GM18508 (cell line): ENCODE data around the gene LPCAT3.
A peak's percentile ranks its signal among the peaks of the same experiment; 100 is the strongest.

Experiments used
- ATAC-seq: cut with Tn5 transposase; IDR thresholded peaks from one replicate; pipeline ENCODE4 v1.9.1; 2021; ENCODE audit warnings: moderate number of reproducible peaks; ENCODE audit not compliant: insufficient read depth, unreplicated experiment

LPCAT3 gene

GRCh38 chr12:6943389-6943721 is 74.9 kb downstream of the LPCAT3 start:
- peak; percentile 17 for ATAC-seq

GRCh38 chr12:6942331-6942665 is 76.0 kb downstream of the LPCAT3 start:
- ATAC-seq = no peak

GRCh38 chr12:6941782-6942181 is 76.5 kb downstream of the LPCAT3 start:
- ATAC-seq = no peak

DNA sequence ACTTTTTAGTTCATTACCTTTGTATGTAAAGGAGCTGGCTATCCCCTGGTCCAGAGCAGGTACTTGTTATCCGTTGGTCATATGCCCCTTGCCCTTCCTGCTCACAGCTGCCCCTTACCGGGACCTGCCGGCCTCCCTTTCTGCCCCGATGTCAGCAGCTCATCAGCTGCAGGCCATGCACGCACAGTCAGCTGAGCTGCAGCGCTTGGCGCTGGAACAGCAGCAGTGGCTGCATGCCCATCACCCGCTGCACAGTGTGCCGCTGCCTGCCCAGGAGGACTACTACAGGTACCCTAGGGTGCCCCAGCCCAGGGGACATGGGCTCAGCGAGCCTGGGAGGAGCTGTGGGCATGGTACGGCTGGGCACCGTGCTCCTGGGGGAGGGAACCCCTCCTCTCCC is 77.0 kb downstream of the LPCAT3 start:
- ATAC-seq = no peak

DNA sequence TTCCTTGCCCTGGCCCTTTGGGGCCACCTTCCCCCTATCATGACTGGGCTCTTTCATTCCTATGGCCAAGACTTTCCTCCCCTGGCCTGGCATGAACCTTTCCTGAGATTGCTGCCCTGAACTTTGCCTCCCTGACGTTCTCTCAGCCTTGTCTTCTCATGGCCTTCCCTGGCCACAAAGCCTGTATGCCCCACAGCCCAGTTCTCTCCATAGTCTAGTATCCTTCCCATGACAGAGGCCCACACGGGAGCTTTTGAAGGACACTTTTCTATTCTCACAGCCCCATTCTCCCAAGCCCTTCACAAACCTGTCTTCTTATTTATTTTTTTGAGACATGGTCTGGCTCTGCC is 79.1 kb downstream of the LPCAT3 start:
- ATAC-seq = no peak

DNA sequence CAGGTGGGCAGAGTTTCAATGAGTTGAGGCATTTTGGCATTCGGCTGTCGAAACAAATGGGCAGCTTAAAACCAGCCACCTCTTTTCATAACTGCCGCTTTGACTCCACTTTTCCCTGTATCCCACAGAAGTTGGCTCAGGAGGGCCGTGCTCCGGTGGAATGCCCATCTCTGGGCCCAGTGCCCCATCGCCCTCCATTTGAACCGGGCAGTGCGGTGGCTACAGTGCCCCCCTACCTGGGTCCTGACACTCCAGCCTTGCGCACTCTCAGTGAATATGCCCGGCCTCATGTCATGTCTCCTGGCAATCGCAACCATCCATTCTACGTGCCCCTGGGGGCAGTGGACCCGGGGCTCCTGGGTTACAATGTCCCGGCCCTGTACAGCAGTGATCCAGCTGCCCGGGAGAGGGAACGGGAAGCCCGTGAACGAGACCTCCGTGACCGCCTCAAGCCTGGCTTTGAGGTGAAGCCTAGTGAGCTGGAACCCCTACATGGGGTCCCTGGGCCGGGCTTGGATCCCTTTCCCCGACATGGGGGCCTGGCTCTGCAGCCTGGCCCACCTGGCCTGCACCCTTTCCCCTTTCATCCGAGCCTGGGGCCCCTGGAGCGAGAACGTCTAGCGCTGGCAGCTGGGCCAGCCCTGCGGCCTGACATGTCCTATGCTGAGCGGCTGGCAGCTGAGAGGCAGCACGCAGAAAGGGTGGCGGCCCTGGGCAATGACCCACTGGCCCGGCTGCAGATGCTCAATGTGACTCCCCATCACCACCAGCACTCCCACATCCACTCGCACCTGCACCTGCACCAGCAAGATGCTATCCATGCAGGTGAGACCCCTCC is 79.7 kb downstream of the LPCAT3 start:
- ATAC-seq = no peak

DNA sequence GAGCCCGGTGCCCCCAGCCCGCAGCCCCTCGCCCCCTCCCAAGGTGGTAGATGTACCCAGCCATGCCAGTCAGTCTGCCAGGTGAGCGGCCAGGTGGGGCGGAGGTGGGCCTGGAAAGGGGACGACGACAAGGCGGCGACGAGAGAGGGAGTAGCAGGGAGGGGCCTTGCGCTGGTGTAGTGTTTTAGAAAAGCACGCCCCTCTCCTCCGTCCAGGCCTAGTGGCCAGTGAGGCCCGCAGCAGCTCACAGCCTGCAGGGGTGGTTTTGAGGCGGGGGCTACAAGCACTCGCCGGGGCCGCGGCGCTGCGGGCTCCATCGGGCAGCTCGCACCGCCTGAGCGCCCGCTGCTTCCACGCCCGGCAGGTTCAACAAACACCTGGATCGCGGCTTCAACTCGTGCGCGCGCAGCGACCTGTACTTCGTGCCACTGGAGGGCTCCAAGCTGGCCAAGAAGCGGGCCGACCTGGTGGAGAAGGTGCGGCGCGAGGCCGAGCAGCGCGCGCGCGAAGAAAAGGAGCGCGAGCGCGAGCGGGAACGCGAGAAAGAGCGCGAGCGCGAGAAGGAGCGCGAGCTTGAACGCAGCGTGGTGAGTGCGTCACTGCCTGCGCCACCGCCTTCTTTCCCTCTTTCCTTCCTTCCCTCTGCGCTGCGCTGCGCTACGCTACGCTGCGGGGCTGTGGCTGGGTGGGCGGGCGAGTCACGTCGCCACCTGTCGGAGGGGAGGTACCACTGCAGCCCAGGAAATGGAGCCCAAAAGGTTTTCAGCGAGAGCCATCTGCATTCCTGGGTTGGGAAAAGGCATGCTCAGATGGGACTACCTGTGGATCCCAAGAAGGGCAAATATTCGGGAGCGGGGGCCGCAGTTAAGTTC is 80.6 kb downstream of the LPCAT3 start:
- peak; percentile 65 for ATAC-seq

DNA sequence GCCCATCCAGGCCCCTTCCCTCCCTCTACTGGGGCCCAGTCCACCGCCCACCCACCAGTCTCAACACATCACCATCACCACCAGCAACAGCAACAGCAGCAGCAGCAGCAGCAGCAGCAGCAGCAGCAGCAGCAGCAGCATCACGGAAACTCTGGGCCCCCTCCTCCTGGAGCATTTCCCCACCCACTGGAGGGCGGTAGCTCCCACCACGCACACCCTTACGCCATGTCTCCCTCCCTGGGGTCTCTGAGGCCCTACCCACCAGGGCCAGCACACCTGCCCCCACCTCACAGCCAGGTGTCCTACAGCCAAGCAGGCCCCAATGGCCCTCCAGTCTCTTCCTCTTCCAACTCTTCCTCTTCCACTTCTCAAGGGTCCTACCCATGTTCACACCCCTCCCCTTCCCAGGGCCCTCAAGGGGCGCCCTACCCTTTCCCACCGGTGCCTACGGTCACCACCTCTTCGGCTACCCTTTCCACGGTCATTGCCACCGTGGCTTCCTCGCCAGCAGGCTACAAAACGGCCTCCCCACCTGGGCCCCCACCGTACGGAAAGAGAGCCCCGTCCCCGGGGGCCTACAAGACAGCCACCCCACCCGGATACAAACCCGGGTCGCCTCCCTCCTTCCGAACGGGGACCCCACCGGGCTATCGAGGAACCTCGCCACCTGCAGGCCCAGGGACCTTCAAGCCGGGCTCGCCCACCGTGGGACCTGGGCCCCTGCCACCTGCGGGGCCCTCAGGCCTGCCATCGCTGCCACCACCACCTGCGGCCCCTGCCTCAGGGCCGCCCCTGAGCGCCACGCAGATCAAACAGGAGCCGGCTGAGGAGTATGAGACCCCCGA is 81.4 kb downstream of the LPCAT3 start:
- ATAC-seq = no peak

DNA sequence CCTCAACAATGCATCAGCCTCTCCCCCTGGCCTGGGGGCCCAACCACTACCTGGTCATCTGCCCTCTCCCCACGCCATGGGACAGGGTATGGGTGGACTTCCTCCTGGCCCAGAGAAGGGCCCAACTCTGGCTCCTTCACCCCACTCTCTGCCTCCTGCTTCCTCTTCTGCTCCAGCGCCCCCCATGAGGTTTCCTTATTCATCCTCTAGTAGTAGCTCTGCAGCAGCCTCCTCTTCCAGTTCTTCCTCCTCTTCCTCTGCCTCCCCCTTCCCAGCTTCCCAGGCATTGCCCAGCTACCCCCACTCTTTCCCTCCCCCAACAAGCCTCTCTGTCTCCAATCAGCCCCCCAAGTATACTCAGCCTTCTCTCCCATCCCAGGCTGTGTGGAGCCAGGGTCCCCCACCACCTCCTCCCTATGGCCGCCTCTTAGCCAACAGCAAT is 82.1 kb downstream of the LPCAT3 start:
- ATAC-seq = no peak

GRCh38 chr12:6935371-6936193 is 82.7 kb downstream of the LPCAT3 start:
- no peak for ATAC-seq

DNA sequence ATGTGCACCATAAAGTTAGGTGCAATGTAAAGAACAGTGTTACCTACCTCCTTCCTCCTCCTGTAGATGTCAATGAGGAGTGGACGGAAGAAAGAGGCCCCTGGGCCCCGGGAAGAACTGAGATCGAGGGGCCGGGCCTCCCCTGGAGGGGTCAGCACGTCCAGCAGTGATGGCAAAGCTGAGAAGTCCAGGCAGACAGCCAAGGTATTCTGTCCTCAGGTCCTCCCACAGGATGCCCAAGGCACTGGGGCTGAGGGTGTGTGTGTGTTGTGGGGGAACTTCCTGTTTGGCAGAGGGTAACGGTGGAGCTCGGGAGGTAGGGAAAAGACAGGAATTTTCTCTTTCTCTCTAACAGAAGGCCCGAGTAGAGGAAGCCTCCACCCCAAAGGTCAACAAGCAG is 84.2 kb downstream of the LPCAT3 start:
- no peak for ATAC-seq

DNA sequence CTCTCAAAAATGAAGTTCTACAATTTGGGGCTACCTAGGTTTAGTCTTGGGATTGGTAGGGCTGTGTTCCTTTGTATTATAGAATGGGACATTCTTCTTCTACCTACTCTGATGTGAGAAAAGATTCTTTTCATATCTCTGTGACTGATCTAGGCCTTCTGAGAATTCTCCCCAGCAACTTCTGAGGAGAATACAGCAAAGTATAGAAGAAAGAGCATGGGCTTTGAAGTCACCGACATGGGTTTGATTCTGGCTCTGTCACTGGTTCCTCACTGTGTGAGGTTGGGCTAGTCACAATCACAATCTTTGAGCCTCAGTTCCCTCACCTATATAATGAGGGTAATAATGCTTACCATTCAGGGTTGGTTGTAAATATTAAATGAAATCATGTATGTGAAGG is 85.5 kb downstream of the LPCAT3 start:
- no peak for ATAC-seq

DNA sequence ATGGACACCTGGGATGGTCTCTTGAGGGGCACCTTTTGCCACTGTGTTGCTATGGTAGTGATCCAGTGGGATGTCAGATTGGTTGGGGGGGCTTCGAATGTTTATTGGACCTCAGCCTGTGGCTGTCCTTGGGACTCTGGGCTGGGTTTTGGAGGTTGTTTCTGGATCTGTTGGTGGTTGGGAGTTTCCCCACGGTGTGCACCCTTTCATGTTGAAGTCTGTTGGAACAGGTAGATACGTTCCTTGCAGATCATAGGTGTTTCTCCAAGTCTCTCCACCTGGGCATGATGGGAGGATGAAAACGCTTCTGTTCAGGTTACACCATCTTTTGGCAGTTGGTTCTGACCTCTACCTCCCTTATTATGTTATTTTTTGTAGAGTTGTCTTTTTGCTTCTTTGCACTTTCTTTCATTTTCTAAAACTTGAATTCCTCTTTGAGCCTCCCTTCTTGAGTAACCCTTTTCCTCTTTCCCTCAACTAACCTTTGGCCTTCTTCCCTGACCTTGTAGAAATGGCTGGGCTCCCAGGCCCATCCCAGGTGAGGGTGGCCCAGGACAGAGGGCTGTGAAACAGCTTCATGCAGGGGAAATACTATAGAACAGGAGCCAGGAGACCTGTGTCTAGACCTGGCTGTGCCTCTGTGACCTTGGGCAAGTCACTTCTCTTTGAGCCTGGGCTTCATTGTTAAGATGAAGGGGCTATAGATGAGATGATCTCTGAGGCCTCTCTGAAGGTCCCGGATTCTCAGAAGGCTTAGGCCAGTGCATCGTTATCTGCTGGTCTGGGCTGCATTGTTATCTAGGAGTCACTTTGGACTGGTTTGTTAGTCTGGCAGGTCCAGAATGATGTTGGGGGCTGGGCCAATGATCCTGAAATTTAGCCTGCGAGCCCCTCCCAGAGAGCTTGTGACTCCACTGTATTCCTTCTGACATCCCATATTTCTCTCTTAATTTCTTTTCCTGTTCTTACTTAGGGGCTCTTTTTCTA is 88.5 kb downstream of the LPCAT3 start:
- no peak for ATAC-seq

DNA sequence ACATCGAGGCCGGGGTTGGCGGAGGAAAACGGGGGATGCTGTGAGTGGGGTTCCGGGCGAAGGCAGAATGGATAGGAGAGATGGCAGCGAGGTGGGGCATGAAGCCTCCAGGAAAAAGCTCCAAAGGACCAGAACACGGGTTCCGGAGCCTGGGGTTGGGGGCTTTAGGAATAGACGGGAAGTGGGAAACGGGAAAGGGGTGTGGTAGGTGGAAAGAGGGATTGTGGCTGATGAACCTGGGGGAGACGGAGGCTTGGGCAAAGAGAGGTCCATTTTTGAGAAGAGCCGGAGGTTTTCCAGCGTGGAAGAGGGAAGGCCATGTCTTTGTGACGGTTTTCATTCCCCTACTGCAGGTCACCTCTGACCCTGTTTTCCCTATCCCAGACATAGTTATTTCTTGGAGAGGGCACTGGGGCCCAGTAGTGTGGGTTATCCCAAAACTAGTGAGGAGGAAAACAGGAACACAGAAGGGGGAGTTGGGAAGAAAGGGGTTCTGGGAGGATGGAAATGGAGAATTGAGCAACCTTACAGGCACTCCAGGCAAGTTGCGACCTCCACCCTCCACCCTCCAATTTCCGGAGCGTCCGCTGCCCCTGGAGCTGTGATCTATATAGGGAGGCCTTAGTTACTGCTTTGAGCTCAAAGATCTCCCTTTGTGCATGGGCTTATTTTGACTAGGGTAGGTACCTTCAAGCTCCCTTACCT is 89.4 kb downstream of the LPCAT3 start:
- ATAC-seq = no peak

DNA sequence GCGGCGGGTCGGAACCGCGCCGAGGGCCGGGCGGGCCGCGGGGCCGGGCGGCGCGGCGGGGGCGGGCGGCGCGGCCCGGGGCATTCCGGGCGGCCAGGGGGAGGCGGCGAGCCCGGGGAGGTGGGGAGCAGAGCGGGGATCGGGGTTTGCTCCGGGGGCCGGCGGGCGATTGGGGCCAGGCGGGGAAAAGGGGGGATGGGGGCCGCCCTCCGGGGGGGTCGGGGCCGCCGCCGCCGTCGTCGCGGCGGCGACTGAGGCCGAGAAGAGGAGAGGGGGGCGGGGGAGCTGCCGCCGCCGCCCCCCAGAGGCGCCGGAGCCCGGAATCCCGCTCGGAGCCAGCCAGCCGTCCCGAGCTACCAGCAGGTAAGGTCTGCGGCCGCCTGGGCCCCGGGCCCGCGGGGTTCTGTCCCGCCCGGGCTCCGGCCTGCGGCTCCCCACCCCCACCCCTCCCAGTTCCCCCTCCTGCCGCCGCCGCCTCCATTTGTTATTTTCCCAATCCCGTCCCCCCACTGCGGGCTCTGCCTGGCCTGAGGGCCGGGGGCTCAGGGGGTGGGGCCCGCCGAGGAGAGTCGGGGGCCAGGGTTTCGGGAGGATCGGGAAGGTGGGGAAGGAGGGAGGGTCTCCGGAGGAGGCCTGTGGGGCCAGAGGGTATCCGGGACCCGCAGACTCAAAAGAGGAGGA is 90.1 kb downstream of the LPCAT3 start:
- ATAC-seq = no peak

DNA sequence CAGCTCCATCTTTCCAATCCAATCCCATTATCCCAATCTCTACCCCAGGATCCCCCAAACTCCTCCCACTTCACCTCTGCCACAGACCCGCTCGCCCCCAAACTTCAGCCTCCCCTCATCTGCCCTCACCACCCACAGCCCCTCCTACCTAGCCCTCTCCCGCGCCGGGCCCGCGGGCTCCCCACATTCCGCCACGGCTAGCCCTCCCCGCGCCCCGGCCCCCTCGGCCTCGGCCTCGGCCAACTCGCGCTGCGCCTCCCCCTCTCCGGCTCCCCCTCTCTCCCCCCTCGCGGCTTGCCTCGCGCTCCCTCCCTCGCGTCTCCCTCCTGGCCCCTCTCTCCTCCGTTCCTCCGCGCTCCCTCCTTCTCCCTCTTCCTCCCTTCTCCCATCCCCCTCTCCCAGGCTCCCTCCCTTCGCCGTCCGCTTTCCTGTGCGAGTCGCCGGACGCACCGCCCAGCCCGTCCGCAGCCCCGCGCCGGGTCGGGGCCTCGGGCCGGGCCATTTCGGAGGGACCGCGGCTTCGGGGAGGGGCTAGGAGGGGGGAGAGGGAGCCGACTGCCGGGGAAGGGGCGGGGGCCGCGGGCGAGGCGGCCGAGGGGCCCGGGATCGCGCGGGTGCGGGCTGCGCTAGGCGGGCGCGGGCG is 90.8 kb downstream of the LPCAT3 start, which contains the start of gene ATN1:
Gene ATN1 (plus strand): TSS at position 581 of the 643 bp plus-strand sequence. CDS start 6,043 bp downstream, outside the sequence.
- ATAC-seq = no peak
